ENCODE results near the gene SMIM32. TPM values are rescaled to one million over a fixed set of nuclear protein-coding genes. Genes with fewer than 3 reads are reported as not detected.

The SMIM32 gene
- total RNA-seq, 2 donors from 2014 or later: not detected

GRCh38 chr5:136213919-136214493, 21.0 kb upstream of the SMIM32 start:
- Histone ChIP-seq H3K4me3 (no peak overlapping the region), H3K4me1 (ENCODE audit: control insufficient read depth in 1 of 2, low read depth in 2 of 2) (no peaks in the 10 kb centered on the region), H3K27me3 (replicated peaks; ENCODE audit: insufficient read depth) (no peaks in the 10 kb centered on the region), H3K27ac (no peak overlapping the region), H3K36me3 (no peaks in the 10 kb centered on the region), H3K9me3 (no peaks in the 10 kb centered on the region)
- no peak for TF ChIP-seq CTCF (IDR thresholded peaks at IDR 0.05)
- DNase-seq (ENCODE audit: low spot score) (no peak), ATAC-seq (ENCODE audit: insufficient number of reproducible peaks, low FRiP score, low read depth) (no peak)

- H3K27ac ChIP-seq: no peak overlapping the region
- no peaks in the 10 kb centered on the region for H3K4me1 ChIP-seq (ENCODE audit: control insufficient read depth in 1 of 2, low read depth in 2 of 2)
- H3K36me3 ChIP-seq: no peaks in the 10 kb centered on the region
- no peaks in the 10 kb centered on the region for H3K9me3 ChIP-seq
- H3K27me3 ChIP-seq (replicated peaks; ENCODE audit: insufficient read depth): no peaks in the 10 kb centered on the region
- peak; percentile 83 for TF ChIP-seq CTCF (IDR thresholded peaks at IDR 0.05)
- ATAC-seq (ENCODE audit: insufficient number of reproducible peaks, low FRiP score, low read depth) (no peak), DNase-seq (ENCODE audit: low spot score) (no peak)
- H3K4me3 ChIP-seq: no peak overlapping the region
Observed at GRCh38 chr5:136212252-136212721, 19.3 kb upstream of the SMIM32 start.

- no peak for DNase-seq (ENCODE audit: low spot score)
- H3K9me3 ChIP-seq: no peaks in the 10 kb centered on the region
- ATAC-seq (ENCODE audit: insufficient number of reproducible peaks, low FRiP score, low read depth): no peak
- TF ChIP-seq CTCF (IDR thresholded peaks at IDR 0.05): no peak
- H3K4me1 ChIP-seq (ENCODE audit: control insufficient read depth in 1 of 2, low read depth in 2 of 2): no peaks in the 10 kb centered on the region
- no peaks in the 10 kb centered on the region for H3K36me3 ChIP-seq
- no peak overlapping the region for H3K27ac ChIP-seq
- H3K4me3 ChIP-seq: no peak overlapping the region
- H3K27me3 ChIP-seq (replicated peaks; ENCODE audit: insufficient read depth): no peaks in the 10 kb centered on the region
Observed at GRCh38 chr5:136211282-136212040, 18.5 kb upstream of the SMIM32 start.

GRCh38 chr5:136210259-136210658, 17.3 kb upstream of the SMIM32 start:
- H3K4me1 ChIP-seq (ENCODE audit: control insufficient read depth in 1 of 2, low read depth in 2 of 2): no peaks in the 10 kb centered on the region
- no peak for ATAC-seq (ENCODE audit: insufficient number of reproducible peaks, low FRiP score, low read depth)
- H3K4me3 ChIP-seq: no peak overlapping the region

More at GRCh38 chr5:136210259-136210658, 17.3 kb upstream of the SMIM32 start:
- Histone ChIP-seq H3K36me3 (no peaks in the 10 kb centered on the region), H3K9me3 (no peaks in the 10 kb centered on the region), H3K27me3 (replicated peaks; ENCODE audit: insufficient read depth) (no peaks in the 10 kb centered on the region), H3K27ac (no peak overlapping the region)
- TF ChIP-seq CTCF (IDR thresholded peaks at IDR 0.05): no peak
- DNase-seq (ENCODE audit: low spot score): no peak

All from thoracic aorta (tissue), 2 donors.